ENCODE measurements around the gene CGB7.

- TF ChIP-seq CTCF (IDR thresholded peaks at IDR 0.05) (no peak), ZFX (IDR thresholded peaks at IDR 0.05; ENCODE audit: borderline replicate concordance) (no peak)
These were observed 43.6 kb upstream of the CGB7 start for GRCh38 chr19:49101160-49101559.
